ENCODE data around the gene SELP. TPM values are rescaled to one million over a fixed set of nuclear protein-coding genes. Genes with fewer than 3 reads are reported as not detected.

The SELP gene
- total RNA-seq, 2 experiments from 2014 or later = not detected

DNA sequence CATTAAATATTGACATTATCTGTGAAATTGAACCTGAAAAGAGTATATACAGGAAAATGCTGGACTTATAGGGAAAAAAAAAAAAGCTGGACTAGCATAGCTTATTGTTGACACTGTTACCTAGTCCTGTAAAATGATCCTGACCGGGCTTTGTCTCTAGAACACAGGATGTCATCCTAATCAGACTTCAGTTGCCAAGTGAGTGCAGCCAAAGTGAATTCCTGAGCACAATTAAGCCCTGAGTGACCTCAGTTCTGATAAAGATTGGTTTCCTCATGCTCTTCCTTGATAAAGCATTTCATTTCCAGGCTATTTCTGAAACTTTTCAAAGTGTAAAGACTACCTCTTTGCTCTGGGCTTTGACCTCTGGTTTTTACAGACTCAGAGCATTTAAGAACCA is 19.8 kb downstream of the SELP start:
- no peaks in the 10 kb centered on the region for H3K9me3 ChIP-seq (ENCODE audit: low read length)
- no peaks in the 10 kb centered on the region for H3K4me1 ChIP-seq (ENCODE audit: insufficient read depth, low read length, poor library complexity, severe bottlenecking)
- H3K27ac ChIP-seq (ENCODE audit: low read depth, low read length, poor library complexity, severe bottlenecking) = no peak overlapping the region
- CTCF ChIA-PET (ENCODE audit: unreplicated experiment) = no interaction called here
- no TSS peak for BruUV-seq (replicated peaks)
- H3K79me2 ChIP-seq (ENCODE audit: insufficient read depth, low read depth, low read length) = no peaks in the 10 kb centered on the region
- intact Hi-C loops (cut with micrococcal nuclease; ENCODE audit: unreplicated experiment) = no loop called here
- no peak for DNase-seq (ENCODE audit: low spot score)
- no peaks in the 10 kb centered on the region for H3K9me2 ChIP-seq (ENCODE audit: insufficient read depth, low read length)
- POLR2A ChIA-PET = interaction anchor here (1.2 kb wide), 1 partner anchor 8 kb away, joined by 3 read pairs; no protein-coding TSS in a partner anchor
- no peaks in the 10 kb centered on the region for H4K20me1 ChIP-seq (ENCODE audit: insufficient read depth, low read length)
- H3K4me3 ChIP-seq (ENCODE audit: low read depth, low read length, poor library complexity, severe bottlenecking) = no peak overlapping the region
- no peak overlapping the region for H3K4me2 ChIP-seq (ENCODE audit: low read length)
- no peak for TF ChIP-seq EZH2phosphoT487 (IDR thresholded peaks at IDR 0.05; ENCODE audit: borderline replicate concordance, low read depth, low read length)
- H2AFZ ChIP-seq (ENCODE audit: low read length) = no peak overlapping the region
- H3K36me3 ChIP-seq (ENCODE audit: insufficient read depth, low read length) = no peaks in the 10 kb centered on the region

DNA sequence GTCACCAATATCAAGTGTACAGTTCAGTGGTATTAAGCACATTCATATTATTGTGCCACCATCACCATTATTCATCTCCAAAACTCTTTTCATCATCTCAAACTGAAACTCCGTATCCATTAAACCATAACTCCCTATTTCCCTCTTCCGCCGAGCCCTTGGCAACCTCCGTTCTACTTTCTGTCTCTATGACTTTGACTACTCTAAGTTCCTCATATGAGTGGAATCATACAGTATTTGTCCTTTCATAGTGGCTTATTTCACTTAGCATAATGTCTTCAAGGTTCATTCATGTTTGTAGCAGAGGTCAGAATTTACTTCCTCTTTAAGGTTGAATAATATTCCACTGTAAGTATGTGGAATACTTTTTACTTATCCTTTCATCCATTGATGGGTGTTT is 21.7 kb downstream of the SELP start:
- Histone ChIP-seq H4K20me1 (ENCODE audit: insufficient read depth, low read length) (no peaks in the 10 kb centered on the region), H3K4me1 (ENCODE audit: insufficient read depth, low read length, poor library complexity, severe bottlenecking) (no peaks in the 10 kb centered on the region), H3K27ac (ENCODE audit: low read depth, low read length, poor library complexity, severe bottlenecking) (no peak overlapping the region), H2AFZ (ENCODE audit: low read length) (no peak overlapping the region), H3K79me2 (ENCODE audit: insufficient read depth, low read depth, low read length) (no peaks in the 10 kb centered on the region), H3K4me2 (ENCODE audit: low read length) (no peak overlapping the region), H3K9me2 (ENCODE audit: insufficient read depth, low read length) (no peaks in the 10 kb centered on the region), H3K9me3 (ENCODE audit: low read length) (no peaks in the 10 kb centered on the region), H3K36me3 (ENCODE audit: insufficient read depth, low read length) (no peaks in the 10 kb centered on the region), H3K4me3 (ENCODE audit: low read depth, low read length, poor library complexity, severe bottlenecking) (no peak overlapping the region)
- DNase-seq (ENCODE audit: low spot score) = no peak
- intact Hi-C loops (cut with micrococcal nuclease; ENCODE audit: unreplicated experiment) = no loop called here
- CTCF ChIA-PET (ENCODE audit: unreplicated experiment) = no interaction called here
- POLR2A ChIA-PET = interaction anchor here (0.7 kb wide), 1 partner anchor 13 kb away, joined by 4 read pairs; no protein-coding TSS in a partner anchor
- TF ChIP-seq EZH2phosphoT487 (IDR thresholded peaks at IDR 0.05; ENCODE audit: borderline replicate concordance, low read depth, low read length) = no peak
- TF ChIP-seq, protein P1, sequence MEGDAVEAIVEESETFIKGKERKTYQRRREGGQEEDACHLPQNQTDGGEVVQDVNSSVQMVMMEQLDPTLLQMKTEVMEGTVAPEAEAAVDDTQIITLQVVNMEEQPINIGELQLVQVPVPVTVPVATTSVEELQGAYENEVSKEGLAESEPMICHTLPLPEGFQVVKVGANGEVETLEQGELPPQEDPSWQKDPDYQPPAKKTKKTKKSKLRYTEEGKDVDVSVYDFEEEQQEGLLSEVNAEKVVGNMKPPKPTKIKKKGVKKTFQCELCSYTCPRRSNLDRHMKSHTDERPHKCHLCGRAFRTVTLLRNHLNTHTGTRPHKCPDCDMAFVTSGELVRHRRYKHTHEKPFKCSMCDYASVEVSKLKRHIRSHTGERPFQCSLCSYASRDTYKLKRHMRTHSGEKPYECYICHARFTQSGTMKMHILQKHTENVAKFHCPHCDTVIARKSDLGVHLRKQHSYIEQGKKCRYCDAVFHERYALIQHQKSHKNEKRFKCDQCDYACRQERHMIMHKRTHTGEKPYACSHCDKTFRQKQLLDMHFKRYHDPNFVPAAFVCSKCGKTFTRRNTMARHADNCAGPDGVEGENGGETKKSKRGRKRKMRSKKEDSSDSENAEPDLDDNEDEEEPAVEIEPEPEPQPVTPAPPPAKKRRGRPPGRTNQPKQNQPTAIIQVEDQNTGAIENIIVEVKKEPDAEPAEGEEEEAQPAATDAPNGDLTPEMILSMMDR (conservative IDR thresholded peaks at IDR 0.05; ENCODE audit: low read length) = no peak
- BruUV-seq (replicated peaks) = no TSS peak

DNA sequence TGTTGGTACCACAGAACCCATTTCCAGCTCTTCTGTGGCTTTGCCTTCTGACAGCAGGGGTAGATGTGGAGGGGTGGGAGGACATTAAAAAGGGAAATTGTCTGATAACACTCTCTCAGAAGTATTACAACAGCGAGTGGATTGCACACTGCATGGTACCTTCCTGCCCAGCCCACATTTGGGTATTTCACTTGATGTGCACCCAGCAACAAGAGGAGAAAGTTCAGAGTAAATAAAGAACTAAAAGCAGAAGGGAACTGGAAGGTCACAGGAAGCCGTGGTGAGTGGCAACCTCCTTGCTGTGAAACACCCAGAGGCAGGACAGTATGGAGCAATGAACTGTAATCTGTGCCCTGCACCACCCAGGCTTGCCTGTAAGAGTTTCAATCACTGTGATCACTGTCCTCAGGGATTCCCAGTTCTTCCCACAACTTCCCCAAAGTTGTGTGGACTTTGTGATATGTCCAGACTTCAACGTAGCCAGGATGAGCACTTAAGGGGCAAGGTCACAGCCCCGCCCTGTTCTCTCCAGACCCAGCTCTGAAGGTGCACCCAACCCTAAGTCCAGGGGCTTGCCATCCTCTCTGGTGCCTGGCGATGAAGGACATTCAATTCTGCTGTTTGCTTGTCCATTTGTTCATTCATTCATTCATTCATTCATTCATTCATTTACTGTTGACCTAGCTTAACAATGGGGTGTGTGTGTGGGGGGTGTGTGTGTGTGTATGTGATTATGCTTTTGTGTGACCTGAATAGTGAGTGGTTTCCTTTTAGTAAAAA is 25.0 kb downstream of the SELP start:
- TF ChIP-seq, protein P1 (conservative IDR thresholded peaks at IDR 0.05; ENCODE audit: low read length) = no peak
- no peak for TF ChIP-seq EZH2phosphoT487 (IDR thresholded peaks at IDR 0.05; ENCODE audit: borderline replicate concordance, low read depth, low read length)
- intact Hi-C loops (cut with micrococcal nuclease; ENCODE audit: unreplicated experiment) = no loop called here
- no peak overlapping the region for H2AFZ ChIP-seq (ENCODE audit: low read length)
- ChIA-PET CTCF (ENCODE audit: unreplicated experiment) (no interaction called here), POLR2A (no interaction called here)
- H4K20me1 ChIP-seq (ENCODE audit: insufficient read depth, low read length) = no peaks in the 10 kb centered on the region
- no peak overlapping the region for H3K4me2 ChIP-seq (ENCODE audit: low read length)
- BruUV-seq (replicated peaks) = no TSS peak
- H3K36me3 ChIP-seq (ENCODE audit: insufficient read depth, low read length) = no peaks in the 10 kb centered on the region
- no peak overlapping the region for H3K4me3 ChIP-seq (ENCODE audit: low read depth, low read length, poor library complexity, severe bottlenecking)
- no peaks in the 10 kb centered on the region for H3K79me2 ChIP-seq (ENCODE audit: insufficient read depth, low read depth, low read length)
- no peaks in the 10 kb centered on the region for H3K4me1 ChIP-seq (ENCODE audit: insufficient read depth, low read length, poor library complexity, severe bottlenecking)
- no peak for DNase-seq (ENCODE audit: low spot score)
- no peak overlapping the region for H3K27ac ChIP-seq (ENCODE audit: low read depth, low read length, poor library complexity, severe bottlenecking)
- H3K9me3 ChIP-seq (ENCODE audit: low read length) = no peaks in the 10 kb centered on the region
- no peaks in the 10 kb centered on the region for H3K9me2 ChIP-seq (ENCODE audit: insufficient read depth, low read length)

Measured in OCI-LY7 (cell line).